Upper lobe of right lung (tissue), 1 donor: Measurements from ENCODE around the gene TERF2IP. TPM values are rescaled to one million over a fixed set of nuclear protein-coding genes. Genes with fewer than 3 reads are reported as not detected.

Experiments used
- ATAC-seq: fragments of 200-7000 bp; cut with Tn5 transposase; one replicate; pipeline ENCODE4 v1.9.1; 2020; ENCODE audit warnings: mild to moderate bottlenecking, moderate library complexity
- DNase-seq: peaks from one replicate; pipeline ENCODE4 v3.0.0-alpha.2; 2020
- H3K27ac ChIP-seq: fragments of 200-600 bp; one replicate; pipeline ENCODE4 v1.8.0; 2022
- H3K27me3 ChIP-seq: fragments of 200-600 bp; one replicate; pipeline ENCODE4 v1.8.0; 2022; ENCODE audit warnings: mild to moderate bottlenecking
- H3K36me3 ChIP-seq: fragments of 200-600 bp; one replicate; pipeline ENCODE4 v1.8.0; 2022
- H3K4me1 ChIP-seq: fragments of 200-600 bp; one replicate; pipeline ENCODE4 v1.8.0; 2022
- H3K4me3 ChIP-seq: fragments of 200-600 bp; one replicate; pipeline ENCODE4 v1.8.0; 2022; ENCODE audit warnings: mild to moderate bottlenecking
- H3K9me3 ChIP-seq: fragments of 200-600 bp; one replicate; pipeline ENCODE4 v1.8.0; 2022
- CTCF ChIP-seq: fragments of 200-600 bp; IDR thresholded peaks from one replicate; pipeline ENCODE4 v1.8.0; 2022; ENCODE audit warnings: antibody characterized with exemption
- intact Hi-C: fragments of 100-400 bp; cut with DNase I; formaldehyde crosslinking; loops from one replicate; pipeline ENCODE4 v1.11.0; 2022
- total RNA-seq: library from RNA; stranded (reverse); fragmentation: NEBNext Ultra II Directional; extraction: Animal tissue kit (Norgen Biotek cat#: 25700); gene quantifications from one replicate; pipeline ENCODE4 v1.2.1, GENCODE V29; 2021
- donor health status: DM: no; HTN: yes; CAD: no; lungs with severe emphysema.

TERF2IP gene
- total RNA-seq, 1 donor from 2014 or later, result 56.2 TPM

GRCh38 chr16:75682308-75682707 lies 34.7 kb downstream of the TERF2IP start:
- ATAC-seq, result no peak
- intact Hi-C loops, result no loop called here

DNA sequence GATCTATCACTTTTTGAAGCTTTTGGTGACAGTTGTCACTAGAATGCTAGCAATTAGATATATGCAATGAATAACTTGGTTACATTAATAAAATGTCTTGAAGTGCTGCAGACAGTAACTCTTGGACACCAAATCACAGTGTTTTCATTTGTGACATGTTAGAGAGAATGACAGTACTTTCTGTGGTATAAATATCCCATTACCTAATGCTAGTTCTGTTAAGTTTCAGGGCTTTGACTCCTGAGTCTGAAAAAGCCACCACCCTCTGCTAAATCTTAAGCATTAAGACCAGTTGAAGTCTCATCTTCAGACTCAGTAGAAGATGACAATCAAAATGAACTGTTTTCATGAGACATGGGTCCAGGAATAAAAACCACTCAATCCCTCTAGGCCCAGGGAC lies 39.8 kb downstream of the TERF2IP start:
- Histone ChIP-seq H3K4me3 (no peak overlapping the region), H3K36me3 (no peaks in the 10 kb centered on the region), H3K27ac (no peak overlapping the region), H3K4me1 (no peaks in the 10 kb centered on the region), H3K27me3 (no peaks in the 10 kb centered on the region), H3K9me3 (no peaks in the 10 kb centered on the region)
- ATAC-seq, result no peak
- intact Hi-C loops, result no loop called here
- no peak for DNase-seq
- TF ChIP-seq CTCF, result no peak

More at GRCh38 chr16:75682308-75682707, 34.7 kb downstream of the TERF2IP start:
- Histone ChIP-seq H3K4me3 (no peak overlapping the region), H3K9me3 (no peaks in the 10 kb centered on the region), H3K4me1 (no peaks in the 10 kb centered on the region), H3K27me3 (no peaks in the 10 kb centered on the region), H3K36me3 (no peaks in the 10 kb centered on the region), H3K27ac (no peak overlapping the region)
- no peak for DNase-seq
- no peak for TF ChIP-seq CTCF

GRCh38 chr16:75695708-75696107 lies 48.1 kb downstream of the TERF2IP start:
- Histone ChIP-seq H3K27me3 (no peaks in the 10 kb centered on the region), H3K4me3 (no peak overlapping the region), H3K9me3 (no peaks in the 10 kb centered on the region), H3K27ac (no peak overlapping the region), H3K36me3 (no peaks in the 10 kb centered on the region), H3K4me1 (no peaks in the 10 kb centered on the region)
- no peak for TF ChIP-seq CTCF
- intact Hi-C loops, result no loop called here
- ATAC-seq (no peak), DNase-seq (no peak)

DNA sequence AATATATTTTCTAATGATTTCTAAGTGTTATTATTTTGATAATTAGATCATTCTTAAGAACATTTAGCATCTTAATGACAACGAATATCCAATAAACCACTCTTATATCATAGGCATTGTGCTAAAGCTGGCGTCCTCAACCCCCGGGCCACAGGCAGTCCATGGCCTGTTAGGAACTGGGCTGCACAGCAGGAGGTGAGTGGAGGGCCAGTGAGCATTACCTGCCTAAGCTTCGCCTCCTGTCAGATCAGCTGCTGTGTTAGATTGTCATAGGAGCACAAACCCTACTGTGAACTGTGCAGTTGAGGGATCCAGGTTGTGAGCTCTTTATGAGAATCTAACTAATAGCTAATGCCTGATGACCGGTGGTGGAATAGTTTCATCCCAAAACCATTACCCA lies 50.0 kb downstream of the TERF2IP start:
- Histone ChIP-seq H3K36me3 (no peaks in the 10 kb centered on the region), H3K4me3 (no peak overlapping the region), H3K27me3 (no peaks in the 10 kb centered on the region), H3K9me3 (no peaks in the 10 kb centered on the region), H3K27ac (no peak overlapping the region), H3K4me1 (no peaks in the 10 kb centered on the region)
- intact Hi-C loops, result no loop called here
- DNase-seq (no peak), ATAC-seq (no peak)
- no peak for TF ChIP-seq CTCF

DNA sequence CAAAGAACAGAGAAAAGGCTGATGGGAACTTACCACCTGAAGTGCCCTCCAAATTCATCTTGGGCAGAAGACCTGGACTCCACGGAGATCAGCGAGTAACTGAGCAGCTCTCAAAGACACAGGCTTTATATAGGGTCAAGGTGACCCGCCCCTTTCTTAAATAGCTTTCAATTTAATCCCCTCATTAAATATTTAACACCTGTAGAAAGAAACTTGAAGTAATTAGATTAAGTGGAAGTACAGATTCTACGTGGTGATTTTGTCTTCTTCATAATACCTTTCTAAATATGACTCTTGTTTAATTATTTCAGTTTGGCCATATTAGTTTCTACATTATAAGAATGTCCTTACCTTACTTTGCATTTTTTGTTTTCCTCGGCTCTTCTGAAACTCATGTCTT lies 53.8 kb downstream of the TERF2IP start, which contains the start of gene DUXB:
Gene DUXB (minus strand): TSS at position 101 of the 400 bp plus-strand sequence. CDS start 43 bp downstream, at position 58.
- no peak for ATAC-seq
- H3K9me3 ChIP-seq, result no peaks in the 10 kb centered on the region

More for the DNA sequence above, 53.8 kb downstream of the TERF2IP start, which contains the start of gene DUXB:
- Histone ChIP-seq H3K4me3 (no peak within 1 kb of the TSS), H3K27ac (no peak within 1 kb of the TSS), H3K27me3 (no peaks in the 10 kb centered on the region), H3K36me3 (no peaks in the 10 kb centered on the region), H3K4me1 (no peaks in the 10 kb centered on the region)
- no peak for TF ChIP-seq CTCF
- no peak for DNase-seq
- intact Hi-C loops, result no loop called here
